ENCODE data around the gene SDCBP2. TPM values are rescaled to one million over a fixed set of nuclear protein-coding genes. Genes with fewer than 3 reads are reported as not detected.

The SDCBP2 gene
- total and polyA plus RNA-seq, 2 of the 4 experiments (the other 2 are of a cell fraction) = 0.54 to 1.3 TPM

DNA sequence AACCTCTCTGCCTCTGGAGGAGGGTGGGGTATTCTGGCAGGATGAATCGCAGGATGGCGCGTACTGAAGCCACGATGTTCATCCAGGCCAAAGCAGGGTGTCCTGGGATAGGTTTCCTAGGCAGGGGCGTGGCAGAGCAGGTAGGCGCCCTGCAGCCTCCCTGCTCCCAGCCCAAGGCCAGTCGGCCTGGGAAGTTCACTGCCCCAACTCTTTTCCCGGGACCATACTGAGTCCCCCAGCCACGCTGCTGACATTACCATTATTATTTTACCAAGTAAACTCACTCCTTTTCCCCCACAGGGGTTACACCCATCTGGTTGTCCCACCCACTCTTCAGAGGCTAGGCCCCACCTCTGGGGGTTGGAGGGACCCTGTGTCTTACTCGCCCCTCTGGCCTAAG, 21.8 kb downstream of the SDCBP2 start:
- no peaks in the 10 kb centered on the region for H3K4me1 ChIP-seq (ENCODE audit: control insufficient read depth, insufficient read depth, low read length)
- no peak overlapping the region for H3K4ac ChIP-seq (ENCODE audit: low read depth, low read length)
- H2AK5ac ChIP-seq (ENCODE audit: low read depth, low read length) = no peak overlapping the region
- H3K27ac ChIP-seq (ENCODE audit: insufficient read depth, low read length) = no peak overlapping the region
- H2BK15ac ChIP-seq (ENCODE audit: low read depth, low read length) = no peak overlapping the region
- H3K23ac ChIP-seq (ENCODE audit: low read depth, low read length) = no peak overlapping the region
- no peak overlapping the region for H4K8ac ChIP-seq (ENCODE audit: low read depth in 2 of 2, low read length in 2 of 2)
- no peak overlapping the region for H2AK9ac ChIP-seq (replicated peaks; ENCODE audit: low read depth, low read length, poor library complexity)
- no peaks in the 10 kb centered on the region for H3K27me3 ChIP-seq (ENCODE audit: control insufficient read depth, insufficient read depth, low read length)
- H3K14ac ChIP-seq (replicated peaks; ENCODE audit: low read depth, low read length) = no peak overlapping the region
- no peak overlapping the region for H3K4me3 ChIP-seq (ENCODE audit: insufficient read depth, low read depth, low read length)
- H3K9me3 ChIP-seq (ENCODE audit: control insufficient read depth, insufficient read depth, low read length) = no peaks in the 10 kb centered on the region
- H2BK20ac ChIP-seq (ENCODE audit: low read depth, low read length) = no peak overlapping the region
- DNase-seq = no peak
- intact Hi-C loops (cut with micrococcal nuclease) = no loop called here
- no peak overlapping the region for H3K9ac ChIP-seq (ENCODE audit: low read depth, low read length)
- H4K5ac ChIP-seq (ENCODE audit: low read depth, low read length) = no peak overlapping the region
- no peak overlapping the region for H2BK120ac ChIP-seq (ENCODE audit: low read depth, low read length)
- H3K4me2 ChIP-seq (ENCODE audit: low read depth, low read length) = no peak overlapping the region
- in situ Hi-C loops (cut with MboI; ENCODE audit: low sequenced_read_pairs) = no loop called here
- no peaks in the 10 kb centered on the region for H4K20me1 ChIP-seq (ENCODE audit: insufficient read depth, low read length)
- no peak for ATAC-seq (ENCODE audit: low read depth)
- no TSS peak for BruUV-seq (replicated peaks)
- 95% methylated on average over 4 of the region's 10 CpGs; no CpG with 5 or more reads in 1 of the 2 experiments for WGBS, 2 experiments (ENCODE audit: extremely low coverage in 2 of 2, insufficient read length in 1 of 2)
- peaks cover 13% of the 10 kb centered on the region for H3K36me3 ChIP-seq (ENCODE audit: control insufficient read depth, insufficient read depth, low read length)
- no peak overlapping the region for H3K56ac ChIP-seq (ENCODE audit: extremely low read depth, insufficient read depth, low read length)
- H2AFZ ChIP-seq (replicated peaks; ENCODE audit: low read length, poor library complexity) = no peak overlapping the region
- no peak overlapping the region for H2BK5ac ChIP-seq (ENCODE audit: low read depth, low read length, poor library complexity, severe bottlenecking)
- no peak for TF ChIP-seq POLR2A (IDR thresholded peaks at IDR 0.05; ENCODE audit: low read depth, low read length)
- TF ChIP-seq RFX5 (IDR thresholded peaks at IDR 0.05; ENCODE audit: low read depth, low read length) = no peak
- TF ChIP-seq RCOR1 (IDR thresholded peaks at IDR 0.05; ENCODE audit: insufficient replicate concordance, low read length) = no peak
- TF ChIP-seq FOS (IDR thresholded peaks at IDR 0.05; ENCODE audit: low read depth, low read length) = no peak
- TF ChIP-seq CEBPB (IDR thresholded peaks at IDR 0.05; ENCODE audit: low read depth, low read length) = no peak
- no peak for TF ChIP-seq SMC3 (IDR thresholded peaks at IDR 0.05; ENCODE audit: low read depth, low read length)
- TF ChIP-seq MAZ (IDR thresholded peaks at IDR 0.05; ENCODE audit: borderline replicate concordance, low read depth, low read length) = no peak
- TF ChIP-seq MXI1 (IDR thresholded peaks at IDR 0.05; ENCODE audit: borderline replicate concordance, low read depth, low read length) = no peak
- TF ChIP-seq, protein P1, sequence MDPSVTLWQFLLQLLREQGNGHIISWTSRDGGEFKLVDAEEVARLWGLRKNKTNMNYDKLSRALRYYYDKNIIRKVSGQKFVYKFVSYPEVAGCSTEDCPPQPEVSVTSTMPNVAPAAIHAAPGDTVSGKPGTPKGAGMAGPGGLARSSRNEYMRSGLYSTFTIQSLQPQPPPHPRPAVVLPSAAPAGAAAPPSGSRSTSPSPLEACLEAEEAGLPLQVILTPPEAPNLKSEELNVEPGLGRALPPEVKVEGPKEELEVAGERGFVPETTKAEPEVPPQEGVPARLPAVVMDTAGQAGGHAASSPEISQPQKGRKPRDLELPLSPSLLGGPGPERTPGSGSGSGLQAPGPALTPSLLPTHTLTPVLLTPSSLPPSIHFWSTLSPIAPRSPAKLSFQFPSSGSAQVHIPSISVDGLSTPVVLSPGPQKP (IDR thresholded peaks at IDR 0.05; ENCODE audit: borderline replicate concordance, low read depth, low read length) = no peak
- TF ChIP-seq, protein P2, sequence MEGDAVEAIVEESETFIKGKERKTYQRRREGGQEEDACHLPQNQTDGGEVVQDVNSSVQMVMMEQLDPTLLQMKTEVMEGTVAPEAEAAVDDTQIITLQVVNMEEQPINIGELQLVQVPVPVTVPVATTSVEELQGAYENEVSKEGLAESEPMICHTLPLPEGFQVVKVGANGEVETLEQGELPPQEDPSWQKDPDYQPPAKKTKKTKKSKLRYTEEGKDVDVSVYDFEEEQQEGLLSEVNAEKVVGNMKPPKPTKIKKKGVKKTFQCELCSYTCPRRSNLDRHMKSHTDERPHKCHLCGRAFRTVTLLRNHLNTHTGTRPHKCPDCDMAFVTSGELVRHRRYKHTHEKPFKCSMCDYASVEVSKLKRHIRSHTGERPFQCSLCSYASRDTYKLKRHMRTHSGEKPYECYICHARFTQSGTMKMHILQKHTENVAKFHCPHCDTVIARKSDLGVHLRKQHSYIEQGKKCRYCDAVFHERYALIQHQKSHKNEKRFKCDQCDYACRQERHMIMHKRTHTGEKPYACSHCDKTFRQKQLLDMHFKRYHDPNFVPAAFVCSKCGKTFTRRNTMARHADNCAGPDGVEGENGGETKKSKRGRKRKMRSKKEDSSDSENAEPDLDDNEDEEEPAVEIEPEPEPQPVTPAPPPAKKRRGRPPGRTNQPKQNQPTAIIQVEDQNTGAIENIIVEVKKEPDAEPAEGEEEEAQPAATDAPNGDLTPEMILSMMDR (conservative IDR thresholded peaks at IDR 0.05; ENCODE audit: low read depth, low read length) = no peak
- TF ChIP-seq, protein P3, sequence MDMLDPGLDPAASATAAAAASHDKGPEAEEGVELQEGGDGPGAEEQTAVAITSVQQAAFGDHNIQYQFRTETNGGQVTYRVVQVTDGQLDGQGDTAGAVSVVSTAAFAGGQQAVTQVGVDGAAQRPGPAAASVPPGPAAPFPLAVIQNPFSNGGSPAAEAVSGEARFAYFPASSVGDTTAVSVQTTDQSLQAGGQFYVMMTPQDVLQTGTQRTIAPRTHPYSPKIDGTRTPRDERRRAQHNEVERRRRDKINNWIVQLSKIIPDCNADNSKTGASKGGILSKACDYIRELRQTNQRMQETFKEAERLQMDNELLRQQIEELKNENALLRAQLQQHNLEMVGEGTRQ (IDR thresholded peaks at IDR 0.05; ENCODE audit: low read depth, low read length) = no peak
- TF ChIP-seq RAD21 (IDR thresholded peaks at IDR 0.05; ENCODE audit: low read length) = no peak
- H3K79me1 ChIP-seq (ENCODE audit: low read depth in 1 of 2, low read length in 2 of 2) = no peaks in the 10 kb centered on the region
- H3K18ac ChIP-seq (ENCODE audit: low read depth, low read length) = no peak overlapping the region
- ChIA-PET CTCF (no interaction called here), POLR2A (ENCODE audit: unreplicated experiment) (no interaction called here)
- peaks cover 3% of the 10 kb centered on the region; the same call in 1 of the 2 replicates for H3K9me1 ChIP-seq (ENCODE audit: insufficient read depth, low read length)
- dilution Hi-C loops (cut with HindIII; ENCODE audit: low sequenced_read_pairs, unreplicated experiment) = no loop called here
- no peak overlapping the region for H4K91ac ChIP-seq (ENCODE audit: insufficient read depth, low read depth, low read length)

All from IMR-90 (cell line).